Mesodermal cell (in vitro differentiated cells): Measurements from ENCODE around the gene ASB2.

Experiments used
- H3K27ac ChIP-seq: 2 replicates; pipeline ENCODE4 v1.7.0; 2013; ENCODE audit warnings: mild to moderate bottlenecking, low read depth, low read length, moderate library complexity; ENCODE audit not compliant: severe bottlenecking
- H3K36me3 ChIP-seq: 2 replicates; pipeline ENCODE4 v1.7.1; 2013; ENCODE audit warnings: mild to moderate bottlenecking, low read length, moderate library complexity; ENCODE audit not compliant: control insufficient read depth, insufficient read depth
- H3K4me1 ChIP-seq: one replicate; pipeline ENCODE4 v1.7.1; 2013; ENCODE audit warnings: mild to moderate bottlenecking, low read length; ENCODE audit not compliant: insufficient read depth, control insufficient read depth, poor library complexity, severe bottlenecking
- H3K4me3 ChIP-seq: 2 replicates; pipeline ENCODE4 v1.7.0; 2013; ENCODE audit warnings: low read length, control low read depth, mild to moderate bottlenecking; ENCODE audit not compliant: insufficient read depth, poor library complexity, severe bottlenecking; ENCODE audit errors: extremely low read depth
- H3K9me3 ChIP-seq: 2 replicates; pipeline ENCODE4 v1.7.1; 2013; ENCODE audit warnings: mild to moderate bottlenecking, low read length, moderate library complexity; ENCODE audit not compliant: control insufficient read depth
- WGBS, 2 experiments: methylation state at CpG; one replicate each; pipeline ENCODE4 v1.1.5; 2013; ENCODE audit warnings: missing lambda C conversion rate in 2 of 2; ENCODE audit not compliant: insufficient coverage in 2 of 2; 5-methylcytosine and 5-hydroxymethylcytosine counted together

Gene ASB2

DNA sequence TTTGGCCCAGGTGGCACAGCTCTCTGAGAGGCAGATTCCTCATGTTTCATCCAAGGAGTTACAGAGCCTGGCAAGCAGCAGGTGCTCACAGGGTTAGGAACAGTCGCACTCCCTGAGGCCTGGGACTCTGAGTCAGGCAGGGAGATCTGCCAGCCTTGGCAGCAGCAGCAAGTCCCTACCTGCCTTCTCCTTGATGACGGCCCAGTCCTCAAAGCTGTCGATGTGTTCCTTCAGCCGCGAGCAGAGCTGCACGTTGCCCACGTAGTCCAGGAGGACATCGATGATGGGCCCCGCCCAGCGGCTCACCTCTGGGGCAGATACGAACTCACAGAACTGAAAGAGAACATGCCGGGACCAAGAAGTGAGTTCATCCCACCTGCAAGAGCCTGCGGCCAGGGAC, 38.9 kb downstream of the ASB2 start:
- H3K4me1 ChIP-seq = no peaks in the 10 kb centered on the region
- H3K36me3 ChIP-seq = no peaks in the 10 kb centered on the region
- H3K9me3 ChIP-seq = no peaks in the 10 kb centered on the region
- H3K27ac ChIP-seq = no peak overlapping the region
- 92 to 93% methylated on average over 13 of the region's 13 CpGs for WGBS, 2 experiments
- no peak overlapping the region for H3K4me3 ChIP-seq

DNA sequence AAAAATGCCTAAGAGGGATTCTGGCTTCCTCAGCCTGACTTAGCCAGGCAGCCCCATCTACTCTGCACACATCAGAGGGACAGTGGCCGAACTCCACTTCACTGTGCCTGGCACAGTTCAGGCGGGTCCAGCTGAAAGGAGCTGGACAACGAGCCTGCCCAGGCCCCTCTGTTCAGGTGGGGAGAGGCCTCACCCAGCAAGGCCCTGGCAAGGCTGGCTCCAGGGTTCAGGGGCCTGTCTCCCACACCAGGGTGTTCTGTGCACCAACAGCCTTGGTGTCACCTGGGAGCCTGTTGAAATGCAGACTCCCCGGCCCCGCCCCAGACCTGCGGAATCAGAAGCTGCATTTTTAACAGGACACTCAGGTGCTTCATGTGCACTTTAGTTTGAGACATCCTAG, 39.4 kb downstream of the ASB2 start:
- Histone ChIP-seq H3K4me3 (no peak overlapping the region), H3K36me3 (no peaks in the 10 kb centered on the region), H3K9me3 (no peaks in the 10 kb centered on the region), H3K4me1 (no peaks in the 10 kb centered on the region), H3K27ac (no peak overlapping the region)
- 83 to 92% methylated on average over 5 to 6 of the region's 6 CpGs for WGBS, 2 experiments

DNA sequence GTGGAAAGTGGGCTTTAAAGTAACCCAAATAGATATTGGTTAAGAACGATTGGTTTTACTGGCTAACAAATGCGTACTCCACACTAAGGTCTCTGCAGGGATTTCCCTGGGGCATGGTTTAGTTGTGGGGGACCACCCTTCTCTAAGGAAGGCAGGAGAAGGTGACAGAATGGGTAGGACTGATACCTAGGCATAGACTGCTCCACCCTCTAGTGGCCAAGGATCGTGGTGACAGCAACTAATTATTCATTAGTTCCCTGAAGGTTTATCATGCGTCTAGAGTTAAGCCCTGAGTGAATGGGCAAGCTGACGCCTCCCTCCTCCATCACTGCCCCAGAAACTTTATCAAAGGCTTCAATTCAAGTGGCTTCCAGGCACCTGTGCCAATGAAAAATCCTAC, 40.1 kb downstream of the ASB2 start:
- Histone ChIP-seq H3K9me3 (no peaks in the 10 kb centered on the region), H3K36me3 (no peaks in the 10 kb centered on the region), H3K4me3 (no peak overlapping the region), H3K4me1 (no peaks in the 10 kb centered on the region), H3K27ac (no peak overlapping the region)
- 24 to 29% methylated on average over 4 to 5 of the region's 5 CpGs for WGBS, 2 experiments

DNA sequence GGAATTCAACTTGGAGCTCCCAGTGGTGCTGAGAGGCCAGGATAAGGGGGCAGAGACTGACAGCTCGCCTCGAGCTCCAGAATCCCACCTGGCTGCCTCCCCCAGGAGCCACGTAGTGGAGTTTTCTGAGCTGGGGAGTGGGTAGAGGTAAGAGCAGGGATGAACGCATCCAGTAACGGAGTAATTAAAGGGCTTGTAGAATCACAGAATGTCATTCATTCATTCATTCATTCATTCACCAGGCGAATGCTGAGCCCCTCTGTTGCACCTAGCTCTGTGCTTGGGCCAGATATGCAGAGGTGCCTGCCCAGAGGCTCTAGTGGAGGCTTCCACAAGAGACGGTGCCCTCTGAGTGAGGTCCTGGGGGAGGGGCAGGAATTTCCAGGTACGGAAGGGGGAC, 41.2 kb downstream of the ASB2 start:
- 82 to 93% methylated on average over 3 to 5 of the region's 8 CpGs for WGBS, 2 experiments
- no peaks in the 10 kb centered on the region for H3K4me1 ChIP-seq
- no peaks in the 10 kb centered on the region for H3K36me3 ChIP-seq
- H3K9me3 ChIP-seq = no peaks in the 10 kb centered on the region
- H3K27ac ChIP-seq = no peak overlapping the region
- no peak overlapping the region for H3K4me3 ChIP-seq

DNA sequence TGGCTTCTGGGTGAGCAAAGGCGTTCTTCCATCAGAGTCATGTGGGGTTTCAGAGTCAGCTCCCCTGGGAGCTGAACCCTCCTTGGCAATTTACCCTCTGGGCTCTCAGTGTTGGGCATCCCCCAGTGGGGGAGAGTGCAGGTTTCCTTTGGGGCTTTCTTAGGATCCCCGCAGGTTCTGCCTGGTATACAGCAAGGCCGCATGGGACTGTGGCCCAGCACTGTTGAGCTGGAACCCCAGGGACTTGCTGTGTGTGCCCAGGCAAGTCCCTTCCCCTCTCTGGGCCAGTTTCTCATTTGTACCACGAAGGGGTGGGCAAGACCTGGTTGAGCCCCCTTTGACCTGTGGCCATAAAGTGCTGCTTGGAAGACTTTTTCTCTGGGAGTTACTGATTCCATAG, 43.7 kb downstream of the ASB2 start:
- WGBS, 2 experiments = 87 to 93% methylated on average over 3 to 4 of the region's 4 CpGs
- Histone ChIP-seq H3K27ac (no peak overlapping the region), H3K36me3 (no peaks in the 10 kb centered on the region), H3K4me1 (no peaks in the 10 kb centered on the region), H3K9me3 (no peaks in the 10 kb centered on the region), H3K4me3 (no peak overlapping the region)

DNA sequence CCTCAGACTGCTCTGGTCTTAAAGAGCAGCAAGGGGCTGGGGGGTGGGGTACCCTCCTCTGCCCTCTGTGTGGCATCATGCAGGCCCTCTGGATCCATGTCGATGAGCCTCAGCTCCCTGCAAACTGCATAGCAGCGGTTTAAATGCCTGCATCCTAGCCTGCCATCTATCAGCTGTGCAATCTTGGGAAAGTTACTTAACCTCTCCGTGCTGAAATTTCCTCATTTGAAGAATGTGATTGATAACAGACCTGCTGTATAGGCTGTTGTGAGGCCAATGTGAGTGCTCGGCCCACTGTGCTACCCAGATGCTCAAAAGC, 45.4 kb downstream of the ASB2 start:
- Histone ChIP-seq H3K4me3 (no peak overlapping the region), H3K4me1 (no peaks in the 10 kb centered on the region)

DNA sequence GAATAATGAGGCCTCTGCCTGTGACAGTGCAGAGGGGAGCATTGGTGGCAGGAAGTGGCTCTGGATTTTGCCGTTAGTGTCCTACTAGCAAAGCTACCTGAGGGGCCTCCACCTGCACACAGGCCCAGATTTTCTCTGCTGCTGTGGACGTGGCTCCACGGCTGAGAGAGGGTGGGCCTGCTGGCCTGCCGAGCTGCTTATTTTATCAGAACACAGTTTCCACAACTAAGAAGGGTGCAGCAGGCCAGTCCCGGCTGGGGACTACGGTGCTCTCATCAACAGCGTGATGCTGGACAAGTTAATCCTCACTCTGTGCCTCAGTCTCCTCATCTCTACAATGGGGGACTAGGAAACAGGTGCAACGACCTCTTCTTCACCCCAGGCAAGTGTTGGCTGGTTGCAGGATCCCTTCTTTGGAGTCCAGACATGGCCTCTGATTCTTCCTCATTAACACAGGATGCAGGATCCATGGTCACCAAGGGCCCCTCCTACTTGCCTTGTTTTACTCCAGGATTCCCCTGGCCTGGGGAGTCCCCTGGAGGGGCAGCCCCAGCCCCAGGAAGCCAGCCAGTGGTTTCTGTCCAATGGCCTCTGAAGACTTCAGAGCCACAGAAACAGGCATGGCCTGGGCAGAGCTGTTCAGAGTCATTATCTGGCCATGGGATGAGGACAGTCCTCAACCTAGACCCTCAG, 45.9 kb downstream of the ASB2 start:
- WGBS, 2 experiments = 92 to 94% methylated on average over 8 of the region's 8 CpGs
- Histone ChIP-seq H3K4me1 (no peaks in the 10 kb centered on the region), H3K36me3 (no peaks in the 10 kb centered on the region), H3K4me3 (no peak overlapping the region), H3K27ac (no peak overlapping the region), H3K9me3 (no peaks in the 10 kb centered on the region)

More for the DNA sequence above, 45.4 kb downstream of the ASB2 start:
- Histone ChIP-seq H3K27ac (no peak overlapping the region), H3K36me3 (no peaks in the 10 kb centered on the region), H3K9me3 (no peaks in the 10 kb centered on the region)
- 93% methylated on average over 4 of the region's 4 CpGs for WGBS, 2 experiments

DNA sequence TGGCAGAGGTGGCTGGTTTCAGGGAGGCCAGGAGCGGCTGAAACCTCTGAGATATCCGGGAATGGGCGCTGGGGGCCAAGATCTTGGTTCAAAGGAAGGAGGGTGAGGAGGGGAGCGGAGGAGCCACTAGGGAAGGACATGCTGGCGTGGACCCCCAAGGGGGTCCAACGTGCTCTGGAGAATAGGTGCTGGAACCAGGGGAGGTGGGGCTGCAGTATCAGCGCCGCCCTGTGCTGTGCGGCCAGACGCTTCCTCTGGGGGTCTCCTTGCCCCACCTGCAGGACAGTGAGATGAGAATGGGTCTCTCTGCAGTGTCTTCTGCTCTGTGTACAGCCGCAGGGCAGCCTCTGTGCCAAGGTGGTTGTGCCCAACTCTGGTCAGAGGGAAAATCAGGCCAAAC, 46.7 kb downstream of the ASB2 start:
- H3K4me1 ChIP-seq = no peaks in the 10 kb centered on the region
- WGBS, 2 experiments = 90 to 95% methylated on average over 11 of the region's 11 CpGs
- H3K36me3 ChIP-seq = no peaks in the 10 kb centered on the region
- H3K4me3 ChIP-seq = no peak overlapping the region
- no peak overlapping the region for H3K27ac ChIP-seq
- H3K9me3 ChIP-seq = no peaks in the 10 kb centered on the region

DNA sequence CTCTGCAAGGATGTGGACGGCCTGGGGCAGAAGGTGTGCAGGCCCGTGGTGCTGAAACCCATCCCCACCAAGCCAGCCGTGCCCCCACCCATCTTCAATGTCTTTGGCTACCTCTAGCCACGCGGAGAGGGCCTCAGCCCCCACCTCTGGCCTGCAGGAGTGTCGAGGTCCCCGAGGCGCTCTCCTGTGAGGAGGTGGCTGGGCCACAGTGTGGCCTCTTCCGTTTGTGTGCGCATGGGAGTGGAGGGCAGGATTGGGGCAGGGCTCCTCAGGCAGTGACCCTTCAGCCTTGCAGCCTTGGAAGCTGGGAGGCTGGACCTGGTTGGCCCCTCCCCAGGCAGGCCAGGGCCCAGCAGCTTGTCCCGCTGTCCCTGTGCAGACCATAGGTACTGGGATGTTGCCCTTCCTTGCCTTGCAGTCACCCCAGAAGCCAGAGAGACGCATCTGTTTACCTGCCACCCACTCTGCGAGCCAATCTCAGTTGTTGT, 47.3 kb downstream of the ASB2 start:
- Histone ChIP-seq H3K4me1 (no peaks in the 10 kb centered on the region), H3K36me3 (no peaks in the 10 kb centered on the region), H3K27ac (no peak overlapping the region), H3K9me3 (no peaks in the 10 kb centered on the region), H3K4me3 (no peak overlapping the region)
- 83 to 90% methylated on average over 10 to 11 of the region's 13 CpGs for WGBS, 2 experiments

DNA sequence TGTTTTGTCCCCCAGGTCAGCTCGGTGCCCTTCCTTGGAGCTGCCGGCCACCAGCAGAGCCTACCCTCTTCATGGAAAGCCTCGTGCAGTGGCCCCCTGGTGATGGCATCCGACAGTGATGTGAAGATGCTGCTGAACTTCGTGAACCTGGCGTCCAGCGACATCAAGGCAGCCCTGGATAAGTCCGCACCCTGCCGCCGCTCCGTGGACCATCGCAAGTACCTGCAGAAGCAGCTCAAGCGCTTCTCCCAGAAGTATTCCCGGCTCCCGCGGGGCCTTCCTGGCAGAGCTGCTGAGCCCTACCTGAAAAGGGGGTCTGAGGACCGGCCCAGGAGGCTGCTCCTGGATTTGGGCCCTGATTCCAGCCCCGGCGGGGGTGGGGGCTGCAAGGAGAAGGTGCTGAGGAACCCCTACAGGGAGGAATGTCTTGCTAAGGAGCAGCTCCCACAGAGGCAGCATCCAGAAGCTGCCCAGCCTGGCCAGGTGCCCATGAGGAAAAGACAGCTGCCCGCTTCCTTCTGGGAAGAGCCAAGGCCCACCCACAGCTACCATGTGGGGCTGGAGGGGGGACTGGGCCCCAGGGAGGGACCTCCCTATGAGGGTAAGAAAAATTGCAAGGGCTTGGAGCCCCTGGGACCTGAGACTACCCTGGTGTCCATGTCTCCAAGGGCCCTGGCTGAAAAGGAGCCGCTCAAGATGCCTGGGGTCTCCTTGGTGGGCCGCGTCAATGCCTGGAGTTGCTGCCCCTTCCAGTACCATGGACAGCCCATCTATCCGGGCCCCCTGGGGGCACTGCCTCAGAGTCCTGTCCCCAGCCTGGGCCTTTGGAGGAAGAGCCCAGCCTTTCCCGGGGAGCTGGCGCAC, 48.0 kb downstream of the ASB2 start:
- WGBS, 2 experiments = 88 to 95% methylated on average over 22 to 23 of the region's 26 CpGs
- Histone ChIP-seq H3K4me1 (no peaks in the 10 kb centered on the region), H3K4me3 (no peak overlapping the region), H3K9me3 (no peaks in the 10 kb centered on the region), H3K36me3 (no peaks in the 10 kb centered on the region), H3K27ac (no peak overlapping the region)

DNA sequence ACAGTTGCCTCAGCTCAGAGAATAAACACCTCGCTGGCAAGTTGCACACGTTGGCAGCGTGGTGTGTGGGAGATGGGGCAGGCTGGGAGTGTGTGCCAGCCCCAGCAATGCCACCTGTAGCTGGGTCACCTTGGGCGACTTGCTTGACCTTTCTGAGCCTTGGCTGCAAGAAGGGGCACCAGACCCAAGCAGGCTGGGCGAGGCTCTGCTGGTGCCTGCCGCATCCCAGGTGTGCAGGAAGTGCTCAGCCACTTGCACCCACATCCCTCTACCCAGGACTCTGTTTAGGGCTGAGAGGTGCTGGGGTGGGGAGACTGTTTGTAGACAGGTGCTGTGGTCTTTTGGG, 48.6 kb downstream of the ASB2 start:
- H3K4me1 ChIP-seq = no peaks in the 10 kb centered on the region
- H3K36me3 ChIP-seq = no peaks in the 10 kb centered on the region
- no peak overlapping the region for H3K4me3 ChIP-seq
- H3K9me3 ChIP-seq = no peaks in the 10 kb centered on the region
- H3K27ac ChIP-seq = no peak overlapping the region
- 80% methylated on average over 2 to 4 of the region's 6 CpGs for WGBS, 2 experiments
